Skeletal muscle tissue (tissue), 4 donors: Measurements from ENCODE around the gene ATP10A. TPM values are rescaled to one million over a fixed set of nuclear protein-coding genes. Genes with fewer than 3 reads are reported as not detected.

Experiments used
- H3K27ac ChIP-seq: one replicate; pipeline ENCODE4 v1.7.0; 2013; ENCODE audit warnings: mild to moderate bottlenecking, low read depth, low read length, inconsistent platforms
- H3K27me3 ChIP-seq, 3 donors: one replicate each; pipeline ENCODE4 v1.7.0; 2013; ENCODE audit warnings: low read length in 3 of 3; ENCODE audit not compliant: control insufficient read depth in 3 of 3, insufficient read depth in 3 of 3
- H3K36me3 ChIP-seq, 3 donors: one replicate each; pipeline ENCODE4 v1.7.0; 2013; ENCODE audit warnings: low read length in 3 of 3; ENCODE audit not compliant: control insufficient read depth in 3 of 3, insufficient read depth in 3 of 3
- H3K4me1 ChIP-seq, 3 donors: one replicate each; pipeline ENCODE4 v1.7.0; 2013; ENCODE audit warnings: low read length in 3 of 3, mild to moderate bottlenecking in 3 of 3; ENCODE audit not compliant: control insufficient read depth in 3 of 3, insufficient read depth in 3 of 3
- H3K4me3 ChIP-seq, 3 donors: one replicate each; pipeline ENCODE4 v1.7.0; 2013; ENCODE audit warnings: low read length in 3 of 3
- H3K9ac ChIP-seq, 3 donors: one replicate each; pipeline ENCODE4 v1.7.0; 2013; ENCODE audit warnings: low read length in 3 of 3, mild to moderate bottlenecking in 3 of 3, moderate library complexity in 2 of 3, low read depth in 1 of 3
- H3K9me3 ChIP-seq, 3 donors: one replicate each; pipeline ENCODE4 v1.7.0; 2013; ENCODE audit warnings: low read length in 3 of 3; ENCODE audit not compliant: control insufficient read depth in 3 of 3
- total RNA-seq: library from RNA; depleted of rRNA; stranded (reverse); fragments of >200 nt; gene quantifications from one replicate; pipeline ENCODE4 v1.2.3, GENCODE V29; 2014
- donor health status: Osteomylitis.

The ATP10A gene
- total RNA-seq, 1 donor from 2014 or later, result 7.8 TPM

GRCh38 chr15:25682340-25682739 lies 180.8 kb downstream of the ATP10A start:
- no peaks in the 10 kb centered on the region for H3K36me3 ChIP-seq
- H3K4me3 ChIP-seq, result no peak overlapping the region
- no peaks in the 10 kb centered on the region for H3K9me3 ChIP-seq
- peaks cover 20 to 43% (median 33%) of the 10 kb centered on the region in 3 donors for H3K4me1 ChIP-seq
- peak overlapping the region; percentile 20 for H3K27ac ChIP-seq
- H3K27me3 ChIP-seq, result no peaks in the 10 kb centered on the region
- no peak overlapping the region for H3K9ac ChIP-seq

GRCh38 chr15:25680686-25681025 lies 182.5 kb downstream of the ATP10A start:
- no peaks in the 10 kb centered on the region for H3K27me3 ChIP-seq
- no peak overlapping the region for H3K4me3 ChIP-seq
- H3K27ac ChIP-seq, result no peak overlapping the region
- no peaks in the 10 kb centered on the region for H3K36me3 ChIP-seq
- no peak overlapping the region for H3K9ac ChIP-seq
- no peaks in the 10 kb centered on the region for H3K9me3 ChIP-seq
- peaks cover 25 to 53% (median 33%) of the 10 kb centered on the region in 3 donors for H3K4me1 ChIP-seq

GRCh38 chr15:25679964-25680685 lies 183.0 kb downstream of the ATP10A start:
- H3K4me1 ChIP-seq, result peaks cover 29 to 57% (median 38%) of the 10 kb centered on the region in 3 donors

GRCh38 chr15:25679492-25679891 lies 183.6 kb downstream of the ATP10A start:
- H3K27me3 ChIP-seq, result no peaks in the 10 kb centered on the region
- no peaks in the 10 kb centered on the region for H3K9me3 ChIP-seq
- no peak overlapping the region for H3K27ac ChIP-seq
- no peaks in the 10 kb centered on the region for H3K36me3 ChIP-seq
- H3K9ac ChIP-seq, result no peak overlapping the region
- peaks cover 31 to 61% (median 41%) of the 10 kb centered on the region in 3 donors for H3K4me1 ChIP-seq
- H3K4me3 ChIP-seq, result no peak overlapping the region

More at GRCh38 chr15:25679964-25680685, 183.0 kb downstream of the ATP10A start:
- H3K27ac ChIP-seq, result no peak overlapping the region
- H3K36me3 ChIP-seq, result no peaks in the 10 kb centered on the region
- no peaks in the 10 kb centered on the region for H3K9me3 ChIP-seq
- no peak overlapping the region for H3K9ac ChIP-seq
- no peak overlapping the region for H3K4me3 ChIP-seq
- no peaks in the 10 kb centered on the region for H3K27me3 ChIP-seq

- H3K27ac ChIP-seq, result no peak overlapping the region
- no peak overlapping the region for H3K9ac ChIP-seq
- H3K27me3 ChIP-seq, result no peaks in the 10 kb centered on the region
- H3K9me3 ChIP-seq, result no peaks in the 10 kb centered on the region
- H3K36me3 ChIP-seq, result no peaks in the 10 kb centered on the region
- peaks cover 37 to 60% (median 45%) of the 10 kb centered on the region in 3 donors for H3K4me1 ChIP-seq
- H3K4me3 ChIP-seq, result peak overlapping the region in 1 of 3 donors; percentile 24
These were observed 184.6 kb downstream of the ATP10A start for GRCh38 chr15:25678500-25678855.

GRCh38 chr15:25677719-25678499 lies 185.2 kb downstream of the ATP10A start:
- Histone ChIP-seq H3K9ac (no peak overlapping the region), H3K4me3 (peak overlapping the region in 1 of 3 donors; percentile 2), H3K27ac (no peak overlapping the region), H3K27me3 (no peaks in the 10 kb centered on the region), H3K36me3 (no peaks in the 10 kb centered on the region), H3K9me3 (no peaks in the 10 kb centered on the region), H3K4me1 (peaks cover 40 to 61% (median 45%) of the 10 kb centered on the region in 3 donors)

- Histone ChIP-seq H3K4me1 (peaks cover 41 to 67% (median 50%) of the 10 kb centered on the region in 3 donors), H3K9me3 (no peaks in the 10 kb centered on the region), H3K9ac (no peak overlapping the region), H3K36me3 (no peaks in the 10 kb centered on the region), H3K27ac (no peak overlapping the region), H3K27me3 (no peaks in the 10 kb centered on the region), H3K4me3 (no peak overlapping the region)
These were observed 187.1 kb downstream of the ATP10A start for GRCh38 chr15:25676070-25676469.

- peak overlapping the region in 1 of 3 donors; percentile 7 for H3K9ac ChIP-seq
- no peaks in the 10 kb centered on the region for H3K27me3 ChIP-seq
- peak overlapping the region; percentile 50 for H3K27ac ChIP-seq
- H3K4me3 ChIP-seq, result no peak overlapping the region
- H3K9me3 ChIP-seq, result no peaks in the 10 kb centered on the region
- H3K4me1 ChIP-seq, result peaks cover 48 to 74% (median 56%) of the 10 kb centered on the region in 3 donors
- H3K36me3 ChIP-seq, result no peaks in the 10 kb centered on the region
These were observed 187.7 kb downstream of the ATP10A start for GRCh38 chr15:25675396-25675795.

GRCh38 chr15:25674913-25675312 lies 188.2 kb downstream of the ATP10A start:
- Histone ChIP-seq H3K27ac (peak overlapping the region; percentile 50), H3K4me1 (peaks cover 53 to 79% (median 61%) of the 10 kb centered on the region in 3 donors), H3K4me3 (no peak overlapping the region), H3K36me3 (no peaks in the 10 kb centered on the region), H3K9me3 (no peaks in the 10 kb centered on the region), H3K9ac (peak overlapping the region in 2 of 3 donors; percentile 7 to 54), H3K27me3 (no peaks in the 10 kb centered on the region)

GRCh38 chr15:25673972-25674371 lies 189.2 kb downstream of the ATP10A start:
- Histone ChIP-seq H3K9me3 (no peaks in the 10 kb centered on the region), H3K27ac (no peak overlapping the region), H3K4me1 (peaks cover 58 to 82% (median 63%) of the 10 kb centered on the region in 3 donors), H3K27me3 (no peaks in the 10 kb centered on the region), H3K4me3 (no peak overlapping the region), H3K9ac (peak overlapping the region in 1 of 3 donors; percentile 38), H3K36me3 (no peaks in the 10 kb centered on the region)
